ENCODE measurements around the gene ZBTB46. TPM values are rescaled to one million over a fixed set of nuclear protein-coding genes. Genes with fewer than 3 reads are reported as not detected.

ZBTB46 gene
- total and polyA plus RNA-seq, 4 donors: 0.79 to 12.1 (median 4.7) TPM

GRCh38 chr20:63794614-63795013, 36.5 kb downstream of the ZBTB46 start:
- DNase-seq (ENCODE audit: low spot score): no peak
- Histone ChIP-seq H3K9me3 (ENCODE audit: control insufficient read depth in 4 of 4, low read length in 3 of 4) (no peaks in the 10 kb centered on the region), H3K27ac (ENCODE audit: low read depth in 1 of 2, low read length in 2 of 2) (no peak overlapping the region), H3K4me3 (ENCODE audit: low read depth in 1 of 3, low read length in 3 of 3) (no peak overlapping the region), H3K36me3 (ENCODE audit: control insufficient read depth in 4 of 4, insufficient read depth in 3 of 4, low read depth in 1 of 4, low read length in 3 of 4) (no peaks in the 10 kb centered on the region), H3K27me3 (ENCODE audit: control insufficient read depth in 4 of 4, insufficient read depth in 4 of 4, low read length in 3 of 4) (no peaks in the 10 kb centered on the region), H3K9ac (ENCODE audit: low read depth in 1 of 2, low read length in 2 of 2) (no peak overlapping the region), H3K4me1 (ENCODE audit: control insufficient read depth in 4 of 4, insufficient read depth in 4 of 4, low read length in 3 of 4) (no peaks in the 10 kb centered on the region)
- TF ChIP-seq MAX (IDR thresholded peaks at IDR 0.05): no peak
- no peak for TF ChIP-seq YY1 (IDR thresholded peaks at IDR 0.05)
- TF ChIP-seq HNF4A (conservative IDR thresholded peaks at IDR 0.05): no peak
- TF ChIP-seq SP1 (IDR thresholded peaks at IDR 0.05): no peak
- TF ChIP-seq RAD21 (IDR thresholded peaks at IDR 0.05): no peak
- TF ChIP-seq HNF4G (IDR thresholded peaks at IDR 0.05): no peak
- TF ChIP-seq RXRA (IDR thresholded peaks at IDR 0.05): no peak
- no peak for TF ChIP-seq NR2F2 (IDR thresholded peaks at IDR 0.05)
- no peak for TF ChIP-seq CTCF (IDR thresholded peaks at IDR 0.05; ENCODE audit: low read depth, low read length, missing input control)
- TF ChIP-seq GABPA (IDR thresholded peaks at IDR 0.05 in 1 of 2, conservative IDR thresholded peaks at IDR 0.05 in 1 of 2): no peak
- no peak for TF ChIP-seq REST (IDR thresholded peaks at IDR 0.05)
- no peak for TF ChIP-seq ATF3 (IDR thresholded peaks at IDR 0.05)
- 91% methylated on average over 14 of the region's 14 CpGs for WGBS

GRCh38 chr20:63792866-63793265, 38.2 kb downstream of the ZBTB46 start:
- no peak for DNase-seq (ENCODE audit: low spot score)
- peak overlapping the region in 1 of 2 donors; percentile 50 for H3K27ac ChIP-seq (ENCODE audit: low read depth in 1 of 2, low read length in 2 of 2)
- H3K36me3 ChIP-seq (ENCODE audit: control insufficient read depth in 4 of 4, insufficient read depth in 3 of 4, low read depth in 1 of 4, low read length in 3 of 4): no peaks in the 10 kb centered on the region
- WGBS: 85% methylated on average over 20 of the region's 20 CpGs
- H3K4me3 ChIP-seq (ENCODE audit: low read depth in 1 of 3, low read length in 3 of 3): no peak overlapping the region
- no peaks in the 10 kb centered on the region for H3K9me3 ChIP-seq (ENCODE audit: control insufficient read depth in 4 of 4, low read length in 3 of 4)
- H3K9ac ChIP-seq (ENCODE audit: low read depth in 1 of 2, low read length in 2 of 2): no peak overlapping the region
- no peaks in the 10 kb centered on the region for H3K27me3 ChIP-seq (ENCODE audit: control insufficient read depth in 4 of 4, insufficient read depth in 4 of 4, low read length in 3 of 4)
- H3K4me1 ChIP-seq (ENCODE audit: control insufficient read depth in 4 of 4, insufficient read depth in 4 of 4, low read length in 3 of 4): peaks cover 0 to 3% (median 0%) of the 10 kb centered on the region in 4 donors
- TF ChIP-seq EGR1 (IDR thresholded peaks at IDR 0.05; ENCODE audit: low read depth in 2 of 2): no peak
- TF ChIP-seq RXRA (IDR thresholded peaks at IDR 0.05): no peak
- TF ChIP-seq FOXA2 (IDR thresholded peaks at IDR 0.05): no peak
- no peak for TF ChIP-seq CTCF (IDR thresholded peaks at IDR 0.05; ENCODE audit: low read depth, low read length, missing input control)
- no peak for TF ChIP-seq HNF4A (conservative IDR thresholded peaks at IDR 0.05)
- no peak for TF ChIP-seq REST (IDR thresholded peaks at IDR 0.05)
- TF ChIP-seq ATF3 (IDR thresholded peaks at IDR 0.05): no peak
- no peak for TF ChIP-seq ZBTB33 (IDR thresholded peaks at IDR 0.05)
- TF ChIP-seq MAX (IDR thresholded peaks at IDR 0.05): no peak
- no peak for TF ChIP-seq SP1 (IDR thresholded peaks at IDR 0.05)
- TF ChIP-seq YY1 (IDR thresholded peaks at IDR 0.05): no peak
- no peak for TF ChIP-seq RAD21 (IDR thresholded peaks at IDR 0.05)
- TF ChIP-seq TAF1 (conservative IDR thresholded peaks at IDR 0.05): no peak
- TF ChIP-seq JUND (IDR thresholded peaks at IDR 0.05): no peak
